Hematopoietic multipotent progenitor cell treated with erythropoietin and hydrocortisone succinate and interleukin-3 and kit ligand, for 17 days (in vitro differentiated cells): Measurements from ENCODE around the gene LRRFIP2.
"Not testable (repeated sequence)": the region's sequence is repeated elsewhere in the genome, so short reads cannot be mapped to it uniquely, and the experiment has no call there.

Experiments used
- DNase-seq: peaks from one replicate; pipeline ENCODE4 v3.0.0-alpha.2; 2015; ENCODE audit warnings: low spot score

The LRRFIP2 gene, protein sequence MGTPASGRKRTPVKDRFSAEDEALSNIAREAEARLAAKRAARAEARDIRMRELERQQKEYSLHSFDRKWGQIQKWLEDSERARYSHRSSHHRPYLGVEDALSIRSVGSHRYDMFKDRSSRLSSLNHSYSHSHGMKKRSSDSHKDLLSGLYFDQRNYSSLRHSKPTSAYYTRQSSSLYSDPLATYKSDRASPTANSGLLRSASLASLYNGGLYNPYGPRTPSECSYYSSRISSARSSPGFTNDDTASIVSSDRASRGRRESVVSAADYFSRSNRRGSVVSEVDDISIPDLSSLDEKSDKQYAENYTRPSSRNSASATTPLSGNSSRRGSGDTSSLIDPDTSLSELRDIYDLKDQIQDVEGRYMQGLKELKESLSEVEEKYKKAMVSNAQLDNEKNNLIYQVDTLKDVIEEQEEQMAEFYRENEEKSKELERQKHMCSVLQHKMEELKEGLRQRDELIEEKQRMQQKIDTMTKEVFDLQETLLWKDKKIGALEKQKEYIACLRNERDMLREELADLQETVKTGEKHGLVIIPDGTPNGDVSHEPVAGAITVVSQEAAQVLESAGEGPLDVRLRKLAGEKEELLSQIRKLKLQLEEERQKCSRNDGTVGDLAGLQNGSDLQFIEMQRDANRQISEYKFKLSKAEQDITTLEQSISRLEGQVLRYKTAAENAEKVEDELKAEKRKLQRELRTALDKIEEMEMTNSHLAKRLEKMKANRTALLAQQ

DNA sequence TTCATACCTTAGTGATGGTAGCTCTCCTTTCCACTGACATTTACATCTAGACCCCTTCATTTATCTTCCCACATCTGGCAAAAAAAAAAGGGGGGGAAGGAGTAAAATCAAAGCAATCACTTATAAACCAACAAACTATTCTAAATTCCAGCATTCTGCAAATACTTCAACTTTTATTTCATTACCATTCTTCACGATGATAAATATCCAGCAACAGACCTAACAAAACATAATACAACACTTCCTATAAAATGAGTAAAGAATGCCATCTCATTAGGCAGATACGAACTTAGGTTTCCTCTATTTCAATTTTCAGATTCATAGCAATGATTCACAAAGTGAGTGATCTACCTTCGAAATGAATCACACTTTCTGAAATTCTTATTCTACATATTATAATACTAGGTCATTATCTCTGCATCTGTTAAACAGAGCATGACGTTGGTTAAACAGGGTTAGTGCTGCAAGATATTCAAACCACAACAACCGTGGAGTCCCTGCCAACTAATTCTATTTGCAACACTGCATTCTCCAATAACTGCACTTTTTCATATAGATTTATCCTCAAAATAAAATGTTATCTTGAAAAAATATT, at the start of gene LRRFIP2:
Gene LRRFIP2, minus strand, starts transcription at position 51 of the 595 bp plus-strand sequence. CDS start 25,599 bp downstream, outside the sequence.
- DNase-seq: peak; percentile 33

DNA sequence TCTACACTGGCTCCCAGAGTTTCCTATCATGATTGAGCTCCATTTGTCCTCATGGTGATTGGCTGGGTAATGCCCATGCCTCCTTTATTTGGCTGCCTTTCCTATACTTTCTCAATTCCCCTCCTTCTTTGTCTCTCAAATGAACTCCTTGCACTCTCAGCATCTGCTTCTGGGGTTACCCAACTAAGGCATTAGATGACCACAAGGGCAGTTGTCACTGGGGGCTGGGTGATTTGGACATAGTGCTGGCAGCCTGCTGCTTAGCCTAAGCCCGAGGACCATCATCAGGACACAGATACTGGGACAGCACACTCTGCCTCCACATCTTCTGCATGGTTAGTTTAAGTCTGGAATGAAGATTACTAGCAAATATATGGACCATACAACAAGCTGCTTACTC, 49.2 kb upstream of the LRRFIP2 start:
- no peak for DNase-seq

DNA sequence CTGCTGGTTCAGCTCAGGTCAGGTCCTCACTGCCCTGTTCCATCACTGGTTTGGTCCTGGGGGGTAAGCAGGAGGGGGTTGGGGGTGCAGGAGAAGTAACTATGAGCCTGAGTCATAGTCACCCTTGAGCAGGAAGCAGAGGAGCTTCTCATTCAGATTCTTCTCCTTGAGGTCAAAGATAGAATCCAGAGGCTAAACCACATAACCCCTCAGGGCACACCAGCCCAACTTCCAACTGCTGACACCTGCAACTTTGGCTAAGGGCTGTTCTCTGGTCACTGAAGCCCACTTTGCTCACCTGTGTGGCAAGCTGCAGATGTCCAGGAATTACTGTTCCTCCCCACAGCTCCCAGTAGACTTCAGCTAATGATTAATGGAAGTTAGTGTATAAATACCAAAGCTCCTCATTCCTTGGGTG, 48.8 kb upstream of the LRRFIP2 start:
- no peak for DNase-seq

DNA sequence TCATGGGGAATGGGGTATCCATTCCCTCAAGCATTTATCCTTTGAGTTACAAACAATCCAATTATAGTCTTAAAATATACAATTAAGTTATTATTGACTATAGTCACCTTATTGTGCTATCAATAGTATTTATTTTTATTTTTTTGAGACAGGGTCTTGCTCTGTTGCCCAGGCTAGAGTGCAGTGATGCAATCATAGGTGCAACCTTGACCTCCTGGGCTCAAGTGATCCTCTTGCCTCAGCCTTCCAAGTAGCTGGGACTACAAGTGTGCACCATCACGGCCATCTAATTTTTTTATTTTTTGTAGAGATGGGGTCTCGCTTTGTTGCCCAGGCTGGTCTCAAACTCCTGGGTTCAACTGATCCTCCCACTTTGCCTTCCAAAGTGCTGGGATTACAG, 48.2 kb upstream of the LRRFIP2 start:
- not testable (repeated sequence) for DNase-seq

DNA sequence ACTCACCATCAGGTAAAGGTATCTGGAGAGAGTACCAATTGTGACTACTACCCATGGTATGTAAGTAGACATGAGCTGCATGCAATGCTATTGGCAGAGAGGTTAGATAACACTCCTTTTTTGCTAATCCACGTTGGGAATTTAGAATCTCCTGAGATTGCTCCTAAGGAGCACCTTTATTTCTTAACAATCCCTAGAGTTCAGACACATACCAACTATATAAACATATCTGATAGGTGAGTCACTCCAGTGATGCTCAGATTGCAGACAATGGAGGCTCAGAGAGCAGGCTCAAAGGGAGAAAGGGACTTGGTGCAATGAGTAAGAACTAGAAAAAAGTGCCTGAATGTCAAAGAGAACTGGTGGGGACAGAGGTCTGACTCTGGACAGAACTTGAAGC, 47.0 kb upstream of the LRRFIP2 start:
- DNase-seq: no peak

DNA sequence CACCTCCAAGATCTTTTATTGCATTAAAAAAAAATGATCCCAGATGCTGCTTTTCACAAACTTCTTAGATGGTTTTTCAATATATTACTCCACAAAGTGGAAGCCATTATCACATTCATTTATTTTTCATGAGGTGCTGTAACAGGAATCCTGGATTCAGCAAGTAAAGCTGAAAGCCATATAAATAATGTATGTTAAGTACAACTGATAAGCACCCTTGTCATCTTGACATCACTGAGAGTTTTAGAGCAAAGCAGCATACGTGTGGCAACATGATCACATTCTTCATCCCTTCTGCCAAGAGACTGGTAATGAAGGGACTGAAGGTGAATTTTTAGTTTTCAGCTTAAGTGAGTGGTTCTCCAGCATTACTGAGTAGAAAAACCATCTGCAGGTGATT, 44.9 kb upstream of the LRRFIP2 start:
- DNase-seq: no peak

DNA sequence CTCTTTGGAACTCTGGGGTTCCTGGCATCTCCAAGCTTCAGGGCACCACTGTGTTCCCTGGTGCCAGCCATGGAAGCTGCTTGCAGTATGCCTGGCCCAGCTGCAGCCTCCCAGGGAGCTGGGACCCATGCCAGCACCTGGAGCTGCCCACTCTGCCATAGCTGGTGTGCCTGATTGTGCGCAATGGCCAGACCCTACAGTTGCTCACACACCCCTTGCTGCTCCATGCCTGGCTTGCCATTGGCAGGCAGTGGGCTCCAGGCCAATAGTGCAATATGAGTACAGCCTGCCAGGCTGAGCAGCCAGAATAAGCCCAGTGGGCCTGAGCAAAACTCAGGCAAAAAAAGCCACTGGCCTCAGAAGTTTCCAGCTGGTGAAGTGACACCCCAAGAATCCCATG, 43.8 kb upstream of the LRRFIP2 start:
- no peak for DNase-seq

DNA sequence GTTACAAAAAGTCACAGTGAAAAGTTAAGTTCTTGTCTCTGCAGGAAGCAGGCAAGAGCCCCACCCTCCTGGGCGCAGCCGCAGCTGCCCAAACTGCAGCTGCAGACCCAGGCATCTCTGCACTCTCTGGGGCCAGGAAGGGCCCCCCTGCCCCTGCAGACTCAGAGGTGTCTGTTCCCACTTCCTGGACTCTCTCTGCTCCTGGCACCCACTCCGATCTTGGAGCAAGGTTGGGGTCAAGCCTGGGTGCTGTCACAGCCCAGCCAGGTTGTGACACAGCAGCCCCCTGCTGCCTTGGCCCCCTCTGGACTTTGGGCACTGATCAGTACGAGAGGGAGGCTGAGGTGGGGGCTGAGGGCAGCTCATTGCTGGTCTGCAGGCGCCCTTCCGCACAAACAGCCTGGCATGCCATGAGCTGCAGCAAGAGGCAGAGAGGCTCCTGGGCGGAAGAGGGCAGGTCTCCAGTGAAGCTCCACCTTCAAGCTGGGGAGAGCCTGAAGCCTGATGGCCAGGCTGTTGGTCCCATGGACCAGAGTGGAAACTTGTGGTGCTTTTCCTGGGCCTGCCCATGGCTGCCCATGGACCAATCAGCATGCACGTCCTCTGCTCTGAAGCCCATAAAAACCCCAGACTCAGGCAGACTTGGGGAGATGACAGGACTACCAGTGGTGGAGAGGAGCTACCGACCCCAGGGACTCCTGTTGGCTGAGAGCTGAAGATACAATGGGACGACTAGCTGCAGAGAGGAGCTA, 42.9 kb upstream of the LRRFIP2 start:
- DNase-seq: no peak

DNA sequence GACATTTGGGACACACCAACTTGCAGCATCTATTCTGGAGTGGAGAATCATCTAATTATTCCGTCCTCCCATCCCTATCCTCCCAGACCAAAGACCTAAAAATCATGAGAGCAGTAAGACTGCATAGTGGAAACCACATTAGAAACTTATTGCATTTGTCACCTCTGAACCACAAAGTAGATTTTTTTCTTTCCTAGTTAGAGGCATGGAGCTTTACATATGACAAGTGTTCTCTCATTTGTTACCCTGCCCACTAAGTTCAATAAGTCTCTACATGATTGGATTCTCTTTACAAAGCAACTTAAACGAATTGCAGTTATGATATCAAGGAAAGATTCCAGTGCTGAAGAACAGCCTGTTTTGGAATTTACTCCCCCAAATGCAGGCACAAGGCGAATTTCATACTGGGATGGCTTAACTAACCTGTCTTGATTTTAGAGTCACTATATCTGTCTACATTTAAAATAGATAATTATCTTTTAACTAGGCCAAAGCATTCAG, 42.3 kb upstream of the LRRFIP2 start:
- DNase-seq: no peak

DNA sequence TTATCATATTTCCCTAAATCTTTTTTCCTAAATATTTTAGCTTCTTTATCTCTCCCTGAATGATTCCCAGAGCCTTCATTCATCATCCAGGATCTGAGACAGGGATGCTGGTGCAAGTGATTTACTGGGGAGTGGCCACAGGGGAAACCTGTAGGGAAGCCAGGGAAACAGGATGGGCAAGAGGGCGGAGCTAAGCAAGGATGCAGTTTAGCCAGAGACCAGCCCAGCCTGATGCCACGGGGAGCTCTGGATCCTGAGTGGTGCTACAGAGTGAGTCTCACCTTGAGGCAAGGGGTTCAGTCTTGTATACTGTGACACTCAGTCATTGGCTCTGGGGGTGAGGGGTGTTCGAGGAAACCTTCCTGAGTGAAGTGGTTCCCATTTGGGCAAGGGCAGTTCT, 39.7 kb upstream of the LRRFIP2 start:
- no peak for DNase-seq

DNA sequence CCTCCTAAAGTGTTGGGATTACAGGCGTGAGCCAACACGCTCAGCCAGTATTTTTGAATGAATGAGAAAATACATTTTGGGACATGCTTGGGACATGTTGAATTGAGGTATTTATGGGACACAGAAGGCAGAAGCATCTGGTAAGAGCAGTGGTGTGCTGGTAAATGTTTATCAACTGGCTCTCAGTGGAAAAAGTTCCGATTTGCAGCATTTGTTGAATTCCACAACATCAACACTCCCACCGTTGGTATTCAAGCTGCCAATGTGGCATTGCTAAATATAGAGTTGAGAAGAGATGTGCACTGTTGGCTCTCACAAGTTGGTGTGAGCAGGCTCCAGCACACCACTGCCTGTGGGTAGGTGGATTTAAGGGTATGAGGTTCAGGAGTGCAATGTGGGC, 35.8 kb upstream of the LRRFIP2 start:
- no peak for DNase-seq

DNA sequence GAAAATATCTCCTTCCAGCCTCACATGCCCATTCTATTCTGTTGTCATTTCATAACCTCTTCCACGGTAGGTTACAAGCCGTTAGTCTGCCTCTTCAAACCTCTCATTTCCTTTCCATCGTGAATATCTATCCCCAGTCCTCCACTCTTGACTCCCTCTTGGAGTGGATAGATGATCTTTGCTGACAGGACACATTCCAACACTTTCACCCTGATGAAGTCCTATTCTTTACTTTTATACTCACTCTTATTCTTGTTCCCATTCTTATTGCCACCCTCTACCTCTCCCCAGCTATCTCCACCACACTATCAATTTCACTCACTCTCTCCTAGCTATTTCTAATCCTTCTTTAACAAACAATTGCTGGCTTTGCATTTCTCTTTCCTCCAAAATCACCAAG, 34.2 kb upstream of the LRRFIP2 start:
- DNase-seq: not testable (repeated sequence)

DNA sequence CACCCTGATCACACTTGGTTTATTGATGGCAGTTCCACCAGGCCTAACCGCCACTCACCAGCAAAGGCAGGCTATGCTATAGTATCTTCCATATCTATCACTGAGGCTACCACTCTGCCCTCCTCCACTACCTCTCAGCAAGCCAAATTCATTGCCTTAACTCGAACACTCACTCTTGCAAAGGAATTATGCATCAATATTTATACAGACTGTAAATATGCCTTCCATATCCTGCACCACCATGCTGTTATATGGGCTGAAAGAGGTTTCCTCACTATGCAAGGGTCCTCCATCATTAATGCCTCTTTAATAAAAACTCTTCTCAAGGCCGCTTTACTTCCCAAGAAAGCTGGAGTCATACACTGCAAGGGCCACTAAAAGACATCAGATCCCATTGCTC, 33.6 kb upstream of the LRRFIP2 start:
- not testable (repeated sequence) for DNase-seq

DNA sequence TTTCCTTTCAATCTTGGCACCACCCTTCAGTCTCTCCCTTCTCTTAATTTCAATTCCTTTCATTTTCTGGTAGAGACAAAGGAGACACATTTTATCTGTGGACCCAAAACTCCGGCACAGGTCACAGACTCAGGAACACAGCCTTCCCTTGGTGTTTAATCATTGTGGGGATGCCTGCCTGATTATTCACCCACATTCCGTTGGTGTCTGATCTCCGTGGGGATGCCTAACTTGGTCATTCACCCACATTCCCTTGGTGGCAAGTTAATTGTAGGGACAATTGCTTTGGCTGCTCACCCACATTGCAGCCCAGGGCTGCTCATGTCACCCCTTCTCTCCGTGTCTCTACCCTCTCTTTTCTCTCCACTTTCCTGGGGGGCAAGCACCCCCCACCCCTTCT, 31.7 kb upstream of the LRRFIP2 start:
- DNase-seq: not testable (repeated sequence)

DNA sequence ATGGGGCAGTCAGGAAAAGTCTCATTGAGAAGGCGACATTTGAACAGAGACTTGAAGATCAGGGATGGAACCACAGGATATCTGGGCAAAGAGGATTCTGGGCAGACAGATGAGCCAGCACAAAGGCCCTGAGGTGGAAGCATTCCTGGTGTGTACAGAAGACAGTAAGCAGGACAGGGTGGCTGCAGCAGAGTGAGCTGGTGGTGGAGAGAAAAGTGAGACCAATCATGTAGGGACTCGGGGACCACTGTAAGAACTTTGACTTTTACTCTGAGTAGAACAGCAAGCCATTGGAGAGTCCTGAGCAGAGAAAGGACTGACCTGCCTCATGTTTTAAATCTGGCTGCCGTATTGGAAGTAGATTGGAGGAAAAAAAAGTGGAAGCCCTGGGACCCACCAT, 29.9 kb upstream of the LRRFIP2 start:
- no peak for DNase-seq

DNA sequence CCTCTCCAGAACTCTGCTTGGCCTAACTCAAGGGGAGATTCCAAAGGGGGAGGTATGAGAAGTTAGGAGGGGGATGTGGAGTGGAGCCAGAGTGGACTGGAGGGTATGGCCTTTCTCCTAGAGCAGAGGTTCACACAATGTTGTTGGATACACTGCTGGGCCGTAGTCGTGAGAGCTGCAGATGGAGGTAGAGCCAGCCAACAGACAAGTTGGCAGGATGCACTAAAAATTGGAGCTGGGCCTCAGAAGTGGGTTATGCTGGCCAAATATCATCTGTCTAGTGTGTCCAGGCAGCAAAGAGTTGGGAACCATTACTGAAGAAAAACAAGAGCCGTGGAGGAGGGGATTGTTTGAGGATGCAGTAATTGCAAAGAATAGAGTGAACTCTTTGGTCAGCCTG, 27.7 kb upstream of the LRRFIP2 start:
- DNase-seq: no peak

DNA sequence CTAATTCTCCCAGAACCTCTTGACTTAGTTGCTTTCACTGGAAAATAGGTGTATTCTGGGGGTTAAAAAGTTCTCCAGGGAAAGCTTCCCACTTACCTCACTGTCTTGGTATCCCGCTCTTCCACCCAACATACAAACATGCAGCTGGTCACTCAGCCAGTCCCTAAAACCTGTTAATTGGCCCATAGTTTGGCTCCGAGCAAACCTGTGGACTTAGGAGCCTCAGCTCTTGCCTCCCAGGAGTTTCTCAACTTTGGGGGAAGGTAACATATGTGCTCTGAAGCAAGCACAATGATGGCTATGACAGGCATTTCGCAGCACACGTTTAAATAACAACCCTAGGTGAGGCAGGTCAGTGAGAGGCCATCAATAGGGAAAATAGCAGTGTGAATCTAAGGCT, 25.8 kb upstream of the LRRFIP2 start:
- no peak for DNase-seq

DNA sequence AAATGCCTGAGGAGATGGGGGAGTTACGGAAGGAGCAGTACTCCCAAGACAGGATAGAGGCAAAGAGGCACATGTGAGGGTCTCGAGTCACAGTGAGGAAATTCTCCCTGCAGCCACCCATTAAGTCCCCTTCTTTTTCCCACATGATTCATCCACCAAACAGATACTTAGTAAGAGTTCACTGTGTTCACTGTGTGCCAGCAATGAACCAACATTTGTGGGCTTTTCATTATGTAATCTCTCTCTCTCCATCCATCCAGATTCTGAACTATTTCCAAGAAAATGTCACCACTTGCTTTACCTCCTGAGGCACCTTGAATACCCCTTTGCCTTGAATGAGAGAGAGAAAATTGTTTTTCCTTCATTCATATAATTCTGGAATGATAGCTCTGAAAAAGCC, 24.6 kb upstream of the LRRFIP2 start:
- DNase-seq: no peak

DNA sequence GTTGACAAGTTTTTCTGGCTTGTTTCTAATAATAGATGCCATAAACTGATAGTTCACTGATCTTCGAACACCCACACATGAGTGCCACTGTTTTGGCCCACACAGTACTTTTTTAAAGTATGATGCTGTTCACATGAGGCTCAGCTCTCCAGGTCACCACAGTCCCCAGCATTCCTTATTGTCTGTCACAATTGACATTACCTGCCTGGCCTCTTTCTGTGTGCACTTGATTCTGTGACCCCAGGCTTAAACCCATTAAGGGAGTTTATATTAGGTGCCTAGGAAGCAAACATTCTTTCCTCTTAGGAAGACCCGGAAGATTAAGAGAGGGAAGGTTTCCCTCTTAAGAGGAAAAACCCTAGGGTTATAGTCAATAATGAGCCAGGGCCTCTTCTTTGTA, 24.2 kb upstream of the LRRFIP2 start:
- no peak for DNase-seq

DNA sequence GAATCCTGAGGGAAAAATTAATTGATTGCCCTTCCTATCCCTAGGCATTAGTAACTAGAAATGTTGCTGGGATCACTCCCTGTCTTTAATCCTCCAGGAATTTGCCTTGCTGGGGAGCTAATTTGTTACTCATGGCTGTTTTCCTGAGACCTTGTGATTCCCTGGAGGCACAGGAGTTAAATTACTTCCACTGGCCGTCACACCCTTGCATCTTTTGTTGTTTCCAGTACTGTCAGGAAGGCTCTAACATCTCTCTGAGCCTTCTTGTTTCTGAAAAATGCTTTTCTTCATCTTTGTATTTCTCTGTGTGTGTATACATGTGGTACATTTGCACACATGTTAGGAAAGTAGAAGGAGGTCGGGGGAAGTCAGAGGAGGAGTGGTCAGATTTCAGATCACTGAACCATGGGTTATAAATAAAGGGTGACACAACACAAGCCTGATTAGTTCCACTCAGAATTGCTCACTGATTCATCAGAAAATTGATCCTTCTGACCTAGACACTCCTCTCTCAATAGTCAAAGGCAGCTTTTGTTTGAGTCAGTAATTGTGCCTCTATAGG, 23.5 kb upstream of the LRRFIP2 start:
- no peak for DNase-seq

DNA sequence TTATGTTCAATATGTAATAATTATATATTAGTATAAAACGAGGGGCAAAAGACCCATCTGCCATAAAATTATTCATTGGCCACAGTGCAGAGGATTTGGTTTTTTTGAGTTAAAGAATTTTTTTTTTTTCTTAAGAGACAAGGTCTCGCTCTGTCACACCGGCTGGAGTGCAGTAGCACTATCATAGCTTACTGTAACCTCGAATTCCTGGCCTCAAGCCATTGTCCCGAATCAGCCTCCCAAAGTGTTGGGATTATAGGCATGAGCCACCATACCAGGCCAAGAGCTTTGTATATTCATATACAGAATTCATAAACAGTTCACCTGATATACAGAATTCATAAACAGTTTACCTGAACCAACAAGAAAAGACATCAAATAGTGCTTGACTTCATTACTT, 20.2 kb upstream of the LRRFIP2 start:
- no peak for DNase-seq

DNA sequence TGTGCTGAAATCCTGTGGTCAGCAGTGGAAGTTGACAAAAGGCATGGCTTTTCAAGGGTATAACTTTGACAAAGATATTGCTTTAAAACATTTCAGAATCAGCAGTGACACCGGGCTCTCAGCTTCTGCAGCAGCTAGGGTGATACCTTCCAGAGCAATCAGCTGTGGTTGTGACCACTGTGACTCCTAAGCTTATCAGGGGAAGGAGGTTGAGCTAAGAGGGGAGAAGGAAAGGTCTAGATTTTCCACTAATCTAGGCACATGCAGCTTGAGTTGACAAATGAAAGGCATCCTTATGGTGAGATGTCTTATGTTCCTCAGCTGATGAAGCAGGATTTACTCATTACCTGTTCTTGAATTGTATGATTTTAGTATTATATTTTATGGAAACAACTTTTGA, 16.3 kb upstream of the LRRFIP2 start:
- no peak for DNase-seq
